ENCODE results near the gene NAV2.

DNA sequence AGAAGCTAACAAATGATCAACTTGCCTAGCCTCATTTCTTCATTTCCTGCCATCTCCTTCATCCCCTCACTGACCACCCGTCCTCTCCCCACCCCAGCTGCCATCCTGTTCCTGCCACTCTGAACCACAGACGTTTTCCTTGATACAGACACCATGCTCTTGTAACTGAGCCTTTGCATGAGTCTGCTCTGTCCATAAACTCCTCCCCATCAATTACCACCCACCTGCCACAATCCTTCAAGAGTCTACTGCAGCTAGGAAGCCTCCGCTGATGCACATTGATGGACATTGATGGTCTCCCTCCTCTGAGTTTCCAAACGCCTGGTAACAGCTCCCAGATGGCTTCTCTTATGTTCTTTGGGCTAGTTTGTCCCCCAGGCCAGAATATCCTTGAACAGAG is 253.8 kb downstream of the NAV2 start:
- TF ChIP-seq POLR2AphosphoS5 (IDR thresholded peaks at IDR 0.05; ENCODE audit: borderline replicate concordance, low read depth, low read length) (no peak), FOXP2 (optimal IDR thresholded peaks at IDR 0.05; ENCODE audit: control extremely low read depth, extremely low read length, insufficient read depth) (no peak)

Data from SK-N-MC (cell line).